Smooth muscle cell of the coronary artery (primary cell): ENCODE measurements around the gene GABRA5. TPM values are rescaled to one million over a fixed set of nuclear protein-coding genes. Genes with fewer than 3 reads are reported as not detected.

Experiments used
- total RNA-seq: library from RNA; depleted of rRNA; stranded (reverse); fragments of >200 nt; gene quantifications from 2 replicates; pipeline ENCODE4 v1.2.3, GENCODE V29; 2014; ENCODE audit warnings: low replicate concordance

The GABRA5 gene
- under 0.01 TPM in 1 of 2 replicates, not detected in the other for total RNA-seq

DNA sequence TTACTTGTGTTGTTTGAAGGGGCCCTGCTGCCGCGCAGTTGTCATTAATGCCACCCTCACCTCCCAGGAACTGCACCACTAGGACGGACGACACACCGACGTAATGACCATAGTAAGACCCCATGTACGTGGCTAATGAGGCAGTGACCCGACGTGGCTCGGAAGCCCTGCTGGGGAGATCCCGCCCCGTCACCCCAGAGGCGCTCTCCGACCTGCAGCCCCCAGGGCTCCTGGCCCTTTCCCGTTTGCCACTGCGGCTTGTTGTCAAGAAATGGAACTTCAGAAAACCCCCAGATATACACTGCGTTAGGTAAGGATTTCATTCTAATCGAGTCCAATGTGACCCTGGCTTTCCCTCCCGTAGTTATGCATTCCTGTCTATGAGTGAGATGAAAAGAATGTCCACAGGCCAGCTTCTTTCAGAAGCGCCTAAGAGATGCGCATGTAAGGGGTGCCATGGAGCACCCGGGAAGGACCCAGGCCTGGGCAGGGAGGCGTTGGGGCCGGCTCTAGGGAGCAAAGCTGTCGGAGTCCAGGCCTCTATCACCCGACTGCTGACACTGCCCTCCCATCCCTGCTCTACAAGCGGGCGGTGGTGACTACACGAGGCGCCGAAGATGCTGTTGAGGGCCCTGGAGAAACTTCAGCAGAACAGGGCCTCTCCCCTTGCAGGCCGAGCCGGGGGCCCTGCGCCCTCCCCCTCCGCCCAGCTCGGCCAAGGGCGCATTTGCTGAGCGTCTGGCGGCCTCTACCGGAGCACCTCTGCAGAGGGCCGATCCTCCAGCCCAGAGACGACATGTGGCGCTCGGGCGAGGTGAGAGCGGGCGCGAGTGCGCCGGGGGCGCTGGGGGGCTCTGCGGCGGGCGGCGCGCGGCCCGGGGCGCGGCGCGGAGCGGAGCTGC, at the start of gene GABRA5:
Gene GABRA5, plus strand, starts transcription at position 765 of the 902 bp plus-strand sequence. CDS start 2,187 bp downstream, outside the sequence.

DNA sequence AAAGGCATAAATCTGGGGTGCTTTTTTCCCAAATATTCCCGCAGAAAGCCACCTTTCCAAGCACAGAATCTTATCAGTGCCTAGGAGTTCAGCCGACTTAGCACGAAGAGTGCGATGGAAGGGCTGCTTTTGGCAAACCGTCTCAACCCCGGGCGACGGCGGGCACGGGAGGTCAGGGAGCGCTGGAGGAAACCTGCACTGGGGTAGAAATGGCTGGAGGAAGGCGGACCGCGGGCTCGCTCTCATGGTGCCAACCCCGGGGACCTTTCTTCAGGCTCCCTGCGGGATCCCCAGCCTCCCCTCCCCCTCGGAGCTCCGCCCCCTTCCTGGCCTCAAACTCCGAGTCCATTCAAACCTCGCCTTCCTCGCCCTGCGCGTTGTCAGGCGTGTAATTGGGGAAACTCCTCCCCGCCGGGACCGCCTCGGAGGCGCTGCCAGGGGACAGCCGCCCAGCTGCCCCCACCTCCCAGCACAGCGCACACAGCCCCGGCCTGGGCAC, 103.9 kb downstream of the GABRA5 start, which contains the start of gene GABRG3:
Gene GABRG3, plus strand, starts transcription at position 470 of the 499 bp plus-strand sequence.

Other genes with a start within 250 kb of the GABRA5 start
- 0.45 and 1.2 TPM in 2 replicates for gene GABRB3, start 94.0 kb upstream of the GABRA5 start, total RNA-seq
- not detected in 2 replicates for gene GABRG3, start 104.1 kb downstream of the GABRA5 start, total RNA-seq